K562 (cell line): ENCODE measurements around the gene SPATA16.

Experiments
- CREB1 ChIP-seq, 2 experiments: sonication (generic) in 1 of 2; formaldehyde crosslinking in 1 of 2; IDR thresholded peaks; 2 replicates each; pipeline versions ENCODE4 v1.6.1 to v1.8.0; 2012 to 2022; ENCODE audit warnings: inconsistent platforms in 1 of 2, mild to moderate bottlenecking in 1 of 2, missing genetic modification reagents in 1 of 2, moderate library complexity in 1 of 2
- ZNF75A ChIP-seq: fragments of 450-650 bp; formaldehyde crosslinking; IDR thresholded peaks from 2 replicates; pipeline ENCODE4 v1.4.0; 2020; ENCODE audit warnings: mild to moderate bottlenecking

DNA sequence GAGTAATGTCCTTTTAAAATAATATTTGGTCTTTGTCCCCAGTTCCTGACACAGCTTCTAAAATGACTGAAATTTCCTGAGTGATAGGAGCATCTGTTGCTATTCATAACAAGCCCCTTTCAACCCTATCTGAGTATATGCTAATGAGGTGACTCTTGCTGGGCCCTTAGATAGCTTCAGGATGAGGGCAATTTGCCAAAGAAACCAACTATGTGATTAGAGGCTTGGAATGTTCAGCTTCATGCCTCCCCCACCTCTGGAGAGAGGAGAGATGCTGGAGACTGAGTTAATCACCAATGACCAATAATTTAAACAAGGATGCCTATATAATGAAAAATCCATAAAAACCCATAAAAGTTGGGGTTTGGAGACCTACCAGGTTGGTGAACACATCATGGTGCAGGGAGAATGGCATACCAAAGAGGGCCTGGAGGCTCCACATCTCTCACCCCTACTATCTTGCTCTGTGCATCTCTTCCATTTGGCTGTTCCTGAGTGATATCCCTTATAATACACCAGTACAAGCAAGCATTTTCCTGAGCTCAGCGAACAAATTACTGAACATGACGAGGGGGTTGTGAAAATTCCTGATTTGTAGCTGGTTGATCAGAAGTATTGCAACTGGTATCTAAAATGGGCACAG, 201.3 kb downstream of the SPATA16 start:
- no peak for TF ChIP-seq CREB1 (IDR thresholded peaks at IDR 0.05)
- TF ChIP-seq CREB1 (CRISPR knock-in tag; IDR thresholded peaks at IDR 0.05), result no peak
- TF ChIP-seq ZNF75A (CRISPR knock-in tag), result no peak
